Measurements from ENCODE around the gene ASF1B.

- no peak for TF ChIP-seq CTCF (IDR thresholded peaks at IDR 0.05)
- no peak for TF ChIP-seq POLR2A (IDR thresholded peaks at IDR 0.05)
These were observed 29.5 kb downstream of the ASF1B start for GRCh38 chr19:14106840-14107239.

All from transverse colon (tissue), 3 donors.